ENCODE data around the gene TRIM52.

Gene TRIM52

GRCh38 chr5:181265092-181265671 lies 4.2 kb upstream of the TRIM52 start:
- no peak for DNase-seq

DNA sequence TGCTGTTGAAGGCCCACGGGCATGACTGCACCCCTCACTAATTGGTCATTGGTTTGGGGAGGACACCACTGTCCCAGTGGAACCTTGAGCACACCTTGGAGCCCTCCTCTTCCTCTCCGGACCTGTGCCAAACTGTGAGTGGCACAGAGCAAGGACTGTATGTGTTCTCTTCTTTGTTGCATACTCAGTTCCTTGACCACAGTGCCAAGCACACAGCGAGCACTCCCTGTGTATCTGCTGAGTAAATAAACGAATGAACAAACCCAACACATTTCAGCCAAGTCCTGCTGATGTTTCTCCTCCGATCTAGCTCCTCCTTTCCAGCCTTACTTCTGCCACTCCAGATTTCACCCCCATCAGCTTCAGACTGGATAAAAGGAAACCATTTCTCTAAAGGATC lies 2.7 kb upstream of the TRIM52 start:
- DNase-seq, result no peak
- TF ChIP-seq GATA1 (IDR thresholded peaks at IDR 0.05; ENCODE audit: low read depth, low read length) (no peak), POLR2A (IDR thresholded peaks at IDR 0.05; ENCODE audit: low read length) (no peak)

More at GRCh38 chr5:181265092-181265671, 4.2 kb upstream of the TRIM52 start:
- TF ChIP-seq POLR2A (IDR thresholded peaks at IDR 0.05; ENCODE audit: low read length) (no peak), GATA1 (IDR thresholded peaks at IDR 0.05; ENCODE audit: low read depth, low read length) (no peak)

DNA sequence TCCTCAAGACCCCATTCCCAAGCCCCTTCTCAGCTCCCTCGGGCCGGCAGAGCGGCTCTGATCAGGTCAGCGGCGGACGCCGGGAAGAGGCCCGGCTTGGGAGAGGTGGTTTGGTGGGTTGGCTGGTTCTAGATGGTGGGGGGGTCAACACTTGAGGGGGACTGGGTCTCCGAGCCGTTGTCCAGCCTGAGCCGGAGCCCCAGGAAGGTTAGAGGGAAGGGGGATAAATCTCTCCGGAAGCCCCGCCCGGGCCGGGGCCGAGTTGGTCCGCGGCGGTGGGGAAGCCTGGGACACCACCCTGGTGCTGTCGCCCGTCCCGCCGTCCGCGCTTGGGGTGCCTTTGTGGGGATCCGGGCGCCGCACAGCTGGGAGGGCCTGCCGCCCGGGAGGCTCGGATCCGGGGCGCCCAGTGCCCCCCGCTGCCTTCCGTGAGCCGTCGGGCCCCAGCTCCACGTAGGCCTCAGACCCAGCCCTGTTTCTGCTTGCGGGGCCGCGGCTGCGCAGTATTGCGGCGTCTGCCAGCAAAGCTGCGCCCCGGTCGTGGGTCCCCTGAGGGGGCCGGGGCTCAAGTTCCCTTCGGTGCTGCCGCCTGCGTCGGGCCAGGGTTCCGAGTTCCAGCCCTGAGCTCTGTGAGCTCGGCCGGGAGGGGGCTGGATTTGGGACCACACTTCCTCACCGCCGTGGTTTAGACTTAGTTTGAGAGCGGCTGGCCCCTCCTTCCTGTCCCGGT lies 542 bp upstream of the TRIM52 start:
- TF ChIP-seq POLR2A (IDR thresholded peaks at IDR 0.05; ENCODE audit: low read length), result peak; percentile 60
- no peak for TF ChIP-seq GATA1 (IDR thresholded peaks at IDR 0.05; ENCODE audit: low read depth, low read length)
- no peak for DNase-seq

DNA sequence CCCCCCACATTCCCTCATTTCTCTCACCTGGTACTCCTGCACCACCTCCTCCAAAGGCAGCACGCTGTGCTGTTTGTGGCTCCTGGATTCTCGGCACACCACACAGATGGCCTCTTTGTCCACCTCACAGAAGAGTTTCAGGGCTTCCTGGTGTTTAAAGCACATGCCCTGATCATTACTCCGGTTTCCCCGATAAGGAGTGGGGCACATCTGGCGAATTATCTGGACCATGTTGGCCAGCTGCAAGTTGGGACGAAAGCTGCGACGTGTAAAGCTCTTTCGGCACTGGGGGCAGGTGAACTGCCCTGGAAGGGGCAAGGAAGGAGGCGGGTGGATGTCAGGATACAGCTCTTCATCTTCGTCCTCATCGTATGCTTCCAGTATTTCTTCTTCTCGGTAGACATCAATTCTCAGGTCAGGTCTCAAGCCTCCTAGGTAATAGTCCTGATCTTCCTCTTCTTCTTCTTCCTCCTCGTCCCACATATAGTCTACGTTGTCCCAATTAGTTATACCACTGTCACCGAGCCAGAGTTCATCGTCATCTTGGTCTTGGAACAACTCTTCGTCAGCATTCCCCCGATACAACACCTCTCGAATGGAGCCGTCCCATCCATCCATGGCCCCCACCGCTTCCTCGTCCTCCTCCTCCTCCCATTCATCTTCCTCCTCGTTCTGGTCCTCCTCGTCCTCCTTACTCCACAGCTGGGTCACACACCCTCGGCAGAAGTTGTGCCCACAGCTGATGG lies 796 bp downstream of the TRIM52 start:
- no peak for DNase-seq
- TF ChIP-seq GATA1 (IDR thresholded peaks at IDR 0.05; ENCODE audit: low read depth, low read length) (no peak), POLR2A (IDR thresholded peaks at IDR 0.05; ENCODE audit: low read length) (no peak)

GRCh38 chr5:181259283-181259682 lies 1.7 kb downstream of the TRIM52 start:
- TF ChIP-seq GATA1 (IDR thresholded peaks at IDR 0.05; ENCODE audit: low read depth, low read length) (no peak), POLR2A (IDR thresholded peaks at IDR 0.05; ENCODE audit: low read length) (peak; percentile 21)
- DNase-seq, result no peak

- TF ChIP-seq GATA1 (IDR thresholded peaks at IDR 0.05; ENCODE audit: low read depth, low read length) (no peak), POLR2A (IDR thresholded peaks at IDR 0.05; ENCODE audit: low read length) (no peak)
- no peak for DNase-seq
These were observed 2.4 kb downstream of the TRIM52 start for GRCh38 chr5:181258576-181258975.

GRCh38 chr5:181255836-181256578 lies 4.9 kb downstream of the TRIM52 start:
- no peak for DNase-seq
- no peak for TF ChIP-seq GATA1 (IDR thresholded peaks at IDR 0.05; ENCODE audit: low read depth, low read length)
- TF ChIP-seq POLR2A (IDR thresholded peaks at IDR 0.05; ENCODE audit: low read length), result peak; percentile 9

GRCh38 chr5:181255276-181255675 lies 5.7 kb downstream of the TRIM52 start:
- no peak for DNase-seq
- TF ChIP-seq POLR2A (IDR thresholded peaks at IDR 0.05; ENCODE audit: low read length), result no peak
- TF ChIP-seq GATA1 (IDR thresholded peaks at IDR 0.05; ENCODE audit: low read depth, low read length), result no peak

DNA sequence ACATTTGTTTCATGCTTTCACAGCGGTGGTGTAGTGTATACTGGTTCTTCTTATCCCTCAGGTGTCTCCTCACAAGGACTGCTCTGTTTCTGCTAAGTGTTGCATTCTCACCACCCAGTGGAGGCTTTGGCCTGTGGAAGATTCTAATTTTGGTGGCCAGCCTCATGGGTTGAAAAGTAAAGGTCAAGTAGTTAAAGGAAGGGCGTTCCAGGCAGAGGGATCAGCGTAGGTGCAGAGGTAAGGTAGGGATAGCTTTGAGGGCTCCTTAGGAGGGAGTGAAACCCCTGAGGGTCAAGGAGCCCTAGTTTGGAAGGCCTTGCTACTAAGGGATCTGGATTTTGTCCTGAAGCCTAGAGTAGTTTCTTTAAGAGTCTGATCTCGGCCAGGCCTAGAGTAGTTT lies 12.7 kb downstream of the TRIM52 start:
- DNase-seq, result no peak
- TF ChIP-seq POLR2A (IDR thresholded peaks at IDR 0.05; ENCODE audit: low read length) (no peak), GATA1 (IDR thresholded peaks at IDR 0.05; ENCODE audit: low read depth, low read length) (no peak)

DNA sequence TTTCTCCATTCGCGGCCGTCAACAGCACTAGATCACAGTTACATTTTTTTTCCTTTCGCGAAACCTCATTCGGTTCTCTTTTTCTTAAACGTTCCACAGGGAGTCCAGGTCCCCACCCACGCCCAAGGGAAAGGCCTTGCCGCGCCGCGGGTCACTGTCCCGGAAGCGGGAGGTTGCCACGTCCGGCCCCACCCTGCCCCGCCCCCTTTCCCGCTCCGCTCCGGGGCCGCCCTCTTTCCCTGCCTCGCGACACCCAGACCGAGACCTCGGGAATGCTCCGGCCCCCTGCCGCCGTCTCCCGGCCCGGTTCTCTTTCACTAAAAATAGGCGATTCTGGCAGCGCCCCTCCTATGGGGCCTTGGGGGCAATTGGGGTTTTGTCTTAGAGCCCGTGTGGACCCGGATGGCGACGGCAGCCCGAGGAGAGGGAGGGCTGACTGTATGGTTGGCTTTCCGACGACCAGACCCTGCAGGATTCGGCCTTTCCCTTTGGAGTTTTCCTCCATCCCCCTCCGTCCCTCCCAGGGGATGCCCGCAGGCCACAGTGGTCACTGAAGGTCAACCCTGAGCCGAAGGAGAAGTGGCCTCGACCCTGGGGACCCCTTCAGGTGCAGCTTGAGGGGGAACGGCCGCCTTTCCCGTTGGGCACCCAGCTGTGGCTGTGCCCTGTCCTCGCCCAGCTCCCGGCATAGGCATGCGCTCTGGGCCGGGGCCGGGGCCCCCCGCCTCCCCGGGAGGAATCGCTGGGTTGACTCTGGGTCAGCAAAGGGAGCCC lies 14.5 kb downstream of the TRIM52 start:
- DNase-seq, result no peak
- TF ChIP-seq POLR2A (IDR thresholded peaks at IDR 0.05; ENCODE audit: low read length) (peak; percentile 52), GATA1 (IDR thresholded peaks at IDR 0.05; ENCODE audit: low read depth, low read length) (no peak)

- no peak for DNase-seq
- TF ChIP-seq POLR2A (IDR thresholded peaks at IDR 0.05; ENCODE audit: low read length) (no peak), GATA1 (IDR thresholded peaks at IDR 0.05; ENCODE audit: low read depth, low read length) (no peak)
These were observed 15.3 kb downstream of the TRIM52 start for GRCh38 chr5:181245427-181246275.

- TF ChIP-seq POLR2A (IDR thresholded peaks at IDR 0.05; ENCODE audit: low read length) (peak; percentile 97), GATA1 (IDR thresholded peaks at IDR 0.05; ENCODE audit: low read depth, low read length) (no peak)
- no peak for DNase-seq
These were observed 17.2 kb downstream of the TRIM52 start, which contains the start of gene RACK1 for GRCh38 chr5:181243564-181244343. Gene RACK1, minus strand, starts transcription at chr5:181243906. Its CDS starts 106 bp downstream, at chr5:181243800.
